ENCODE measurements around the gene DOCK2. TPM values are rescaled to one million over a fixed set of nuclear protein-coding genes. Genes with fewer than 3 reads are reported as not detected.
"Not testable (repeated sequence)": the region's sequence is repeated elsewhere in the genome, so short reads cannot be mapped to it uniquely, and the experiment has no call there.

DOCK2 gene
- total RNA-seq, 1 donor from 2014 or later, result 4.6 TPM

DNA sequence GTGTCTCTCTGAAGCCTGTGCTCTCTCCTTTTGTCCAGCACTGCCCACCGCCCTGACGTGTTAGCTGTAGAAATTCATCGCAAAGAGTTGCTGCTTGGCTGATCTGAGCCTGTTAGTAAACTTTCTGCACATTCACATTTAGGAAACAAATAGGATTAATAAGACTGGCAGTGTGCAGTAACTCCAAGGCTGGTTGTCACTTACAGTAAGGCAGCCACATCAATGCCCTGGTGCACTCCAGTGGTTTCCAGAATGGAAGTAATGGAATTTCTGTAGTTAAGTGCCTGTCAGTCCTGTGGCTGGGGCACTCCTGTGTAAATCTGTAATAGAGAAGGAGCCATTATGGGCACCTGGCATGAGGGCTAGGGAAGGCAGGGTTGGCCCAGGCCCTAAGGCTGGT, 70.6 kb downstream of the DOCK2 start:
- intact Hi-C loops (cut with DNase I), result no loop called here

DNA sequence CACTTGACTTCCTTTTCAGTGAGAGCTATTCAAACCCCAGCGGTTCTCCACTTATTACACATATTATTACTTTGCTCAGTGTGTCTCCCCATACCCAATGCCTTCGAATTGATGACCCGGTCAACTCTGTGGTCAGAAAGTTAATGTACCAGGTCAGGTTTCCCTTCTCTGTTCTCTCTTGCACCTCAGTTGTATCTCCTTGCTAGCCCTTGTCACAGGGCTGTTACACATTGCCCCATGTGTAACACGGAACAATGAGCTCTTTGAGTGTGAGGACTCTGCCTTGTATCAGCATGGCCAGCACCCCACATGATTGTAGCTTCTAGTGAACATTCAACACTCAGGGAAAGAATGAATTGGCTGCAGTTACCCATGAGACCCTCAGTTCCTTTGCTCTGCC, 73.6 kb downstream of the DOCK2 start:
- no peak for DNase-seq (ENCODE audit: low spot score)
- intact Hi-C loops (cut with DNase I), result no loop called here

More for the DNA sequence above, 70.6 kb downstream of the DOCK2 start:
- DNase-seq (ENCODE audit: low spot score), result no peak

DNA sequence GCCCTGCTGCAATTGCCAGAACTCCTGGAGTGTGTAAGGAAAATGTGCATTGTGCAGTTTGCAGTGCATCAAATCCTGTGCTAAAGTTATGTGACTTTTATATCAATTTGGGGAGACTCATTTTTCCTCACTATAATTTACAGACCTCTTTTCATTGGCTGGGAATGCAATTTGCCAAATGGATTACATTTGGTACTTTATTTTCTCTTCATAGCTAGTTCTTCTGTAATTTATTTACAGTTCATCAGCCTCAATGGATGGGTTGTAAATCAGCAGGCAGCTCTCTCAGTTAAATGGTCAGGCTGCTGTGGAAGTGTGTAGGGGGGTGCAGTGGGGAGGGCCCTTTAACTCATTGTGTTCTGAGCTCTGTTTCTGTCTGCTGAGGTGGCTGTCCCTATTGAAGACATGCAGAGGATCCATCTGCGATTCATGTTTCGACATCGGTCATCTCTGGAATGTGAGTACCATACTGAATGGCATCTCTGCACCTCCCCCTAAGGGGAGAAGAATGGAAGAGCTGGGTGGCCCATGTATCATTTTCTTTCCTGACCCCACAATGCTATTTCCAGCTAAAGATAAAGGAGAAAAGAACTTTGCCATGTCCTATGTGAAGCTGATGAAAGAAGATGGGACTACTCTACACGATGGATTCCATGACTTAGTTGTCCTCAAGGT, 74.6 kb downstream of the DOCK2 start:
- no peak for DNase-seq (ENCODE audit: low spot score)
- intact Hi-C loops (cut with DNase I), result no loop called here

DNA sequence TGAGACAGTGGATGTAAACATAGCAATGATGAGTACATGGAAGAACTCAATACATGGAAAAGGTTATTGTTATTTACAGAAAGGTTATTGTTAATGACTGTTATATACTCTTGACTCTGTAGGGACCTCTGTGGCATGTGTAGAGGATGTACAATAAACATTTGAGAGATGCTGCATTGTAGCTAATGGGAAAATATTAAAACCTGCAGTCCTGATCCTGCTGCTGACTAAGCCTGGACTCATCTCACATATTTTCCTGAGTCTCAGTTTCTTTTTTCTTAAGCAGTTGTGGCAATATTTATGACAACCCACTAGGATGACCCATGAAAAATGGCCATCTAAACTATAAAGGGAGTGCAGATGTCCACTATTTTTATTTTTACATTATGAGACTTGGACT, 75.4 kb downstream of the DOCK2 start:
- intact Hi-C loops (cut with DNase I), result no loop called here
- DNase-seq (ENCODE audit: low spot score), result no peak

DNA sequence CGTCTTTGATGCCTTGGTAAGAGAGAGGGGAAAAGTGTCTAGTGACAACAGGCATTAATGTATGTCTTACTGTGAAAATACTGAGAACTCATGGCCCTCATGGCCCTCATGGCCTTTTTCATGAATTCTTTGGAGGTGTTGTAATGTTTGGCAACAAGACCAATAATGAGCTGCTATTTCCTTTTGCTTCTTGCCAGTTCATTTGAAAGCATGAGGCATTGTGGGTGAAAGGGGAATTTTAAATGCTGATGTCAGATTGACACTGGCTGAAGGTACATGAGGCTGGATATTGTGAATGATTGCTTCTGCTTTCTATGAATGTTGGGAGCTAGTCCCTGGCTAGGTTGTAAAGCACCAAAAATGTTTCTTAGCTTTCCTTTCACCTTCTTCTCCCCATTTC, 79.2 kb downstream of the DOCK2 start:
- intact Hi-C loops (cut with DNase I), result no loop called here
- DNase-seq (ENCODE audit: low spot score), result no peak

DNA sequence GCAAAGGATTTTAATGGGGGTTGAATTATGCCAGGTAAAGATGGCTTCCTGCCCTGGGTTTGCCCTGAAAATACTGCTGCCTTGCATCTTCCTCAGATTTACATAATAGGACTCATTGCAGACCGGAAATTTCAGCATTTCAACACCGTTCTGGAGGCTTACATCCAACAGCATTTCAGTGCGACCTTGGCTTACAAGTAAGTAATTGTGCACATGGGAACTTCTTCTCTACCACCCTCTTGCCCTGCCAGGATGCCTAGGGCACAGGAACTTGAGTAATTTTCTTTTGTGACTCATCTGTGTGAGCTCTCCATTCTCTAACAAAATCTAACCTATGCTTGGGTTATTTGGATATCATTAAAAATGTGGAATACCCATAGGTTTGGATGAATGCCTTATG, 80.2 kb downstream of the DOCK2 start:
- no peak for DNase-seq (ENCODE audit: low spot score)
- intact Hi-C loops (cut with DNase I), result no loop called here

DNA sequence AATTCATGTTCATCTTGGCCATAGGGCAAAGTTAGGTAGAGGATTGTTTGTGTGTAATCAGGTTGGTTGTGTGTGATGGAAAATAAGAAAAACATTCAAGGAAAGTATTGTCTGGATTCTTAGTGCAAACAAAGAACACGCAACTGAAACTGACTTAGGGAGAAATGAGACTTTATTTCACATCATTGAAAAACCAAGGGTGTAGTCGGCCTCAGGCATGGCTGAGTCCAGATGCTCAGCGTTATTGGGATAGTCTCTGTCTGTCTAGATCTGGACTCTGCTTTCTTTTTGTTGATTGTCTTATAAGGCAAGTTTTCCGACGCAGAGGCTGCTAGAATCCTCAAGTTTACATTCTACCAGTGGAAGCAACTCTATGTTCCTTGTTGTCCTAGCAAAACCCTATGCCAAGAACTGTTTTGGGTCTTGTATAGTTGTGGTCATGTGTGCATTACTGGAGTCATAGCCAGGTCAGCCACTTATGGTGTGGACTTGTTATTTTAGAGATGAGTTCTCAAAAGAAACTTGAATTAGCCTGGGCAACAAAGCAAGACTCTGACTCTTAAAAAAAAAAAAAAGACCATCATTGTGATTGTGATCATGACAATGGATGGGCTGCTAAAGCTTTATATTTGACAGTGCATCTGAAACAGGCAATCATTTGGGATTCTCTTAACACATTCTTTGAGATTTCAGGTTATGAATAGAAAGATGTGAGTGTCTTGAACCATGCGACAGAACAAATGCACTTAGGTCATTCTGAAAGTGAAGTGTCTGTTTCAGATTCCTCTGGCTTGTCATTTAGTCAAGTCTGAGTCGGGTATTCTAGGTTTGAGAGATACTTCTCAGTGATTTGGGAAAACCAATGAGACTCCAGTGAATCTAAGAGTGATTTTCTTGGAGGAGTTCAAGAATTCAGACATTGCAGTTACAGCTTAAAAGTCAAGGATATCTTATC, 82.6 kb downstream of the DOCK2 start:
- DNase-seq (ENCODE audit: low spot score), result no peak
- intact Hi-C loops (cut with DNase I), result no loop called here

DNA sequence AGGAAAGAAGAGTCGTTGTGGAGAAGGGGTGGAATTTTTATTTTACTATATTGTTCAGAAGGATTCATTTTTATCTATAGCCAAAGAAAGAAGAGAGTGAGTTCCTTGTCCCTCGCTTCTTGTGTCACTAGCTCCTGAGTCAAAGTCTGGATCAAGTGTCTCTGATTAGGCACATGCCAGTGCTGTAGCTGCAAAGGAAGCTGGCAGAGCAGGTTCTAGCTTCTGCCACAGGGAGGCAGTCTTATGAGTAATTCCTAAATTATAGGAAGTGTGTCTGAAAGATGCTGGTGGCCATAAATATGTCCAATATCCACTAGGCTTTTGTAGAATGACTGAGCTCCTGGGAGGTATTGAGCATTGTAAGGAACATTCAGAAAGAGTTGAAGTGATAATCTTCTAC, 84.7 kb downstream of the DOCK2 start:
- DNase-seq (ENCODE audit: low spot score), result no peak
- intact Hi-C loops (cut with DNase I), result no loop called here

DNA sequence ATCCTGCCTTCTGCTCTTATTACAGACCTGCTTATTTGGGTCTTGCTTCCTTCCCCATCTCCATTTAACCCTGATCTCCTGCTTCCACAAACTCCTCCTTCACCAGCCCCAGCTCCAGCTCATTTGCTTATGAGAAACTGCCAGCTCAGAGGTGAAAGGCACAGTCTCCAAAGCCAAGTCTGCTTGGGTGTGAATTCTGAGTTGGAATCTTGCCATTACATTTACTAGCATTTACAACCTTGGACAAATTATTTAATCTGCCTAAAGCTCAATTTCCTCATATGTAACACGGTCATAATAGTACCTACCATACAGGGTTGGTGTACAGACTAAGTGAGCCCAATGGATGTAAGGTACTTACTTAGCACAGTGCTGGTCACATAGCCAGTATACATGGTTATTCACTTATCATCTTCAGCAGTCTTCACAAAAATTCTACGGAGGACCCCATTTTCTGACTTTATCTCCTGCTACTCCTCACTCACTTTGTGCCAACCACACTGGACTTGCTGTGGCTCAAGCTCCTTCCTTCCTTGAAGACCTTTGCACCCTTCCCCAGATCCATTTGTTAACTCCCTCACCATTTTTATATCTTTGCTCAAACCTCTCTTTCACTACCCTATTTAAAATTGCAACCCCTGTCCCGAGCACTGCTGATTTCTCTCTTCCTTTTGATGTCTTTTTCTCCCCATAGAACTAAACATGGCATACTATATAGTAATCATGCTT, 86.2 kb downstream of the DOCK2 start:
- no peak for DNase-seq (ENCODE audit: low spot score)
- intact Hi-C loops (cut with DNase I), result no loop called here

DNA sequence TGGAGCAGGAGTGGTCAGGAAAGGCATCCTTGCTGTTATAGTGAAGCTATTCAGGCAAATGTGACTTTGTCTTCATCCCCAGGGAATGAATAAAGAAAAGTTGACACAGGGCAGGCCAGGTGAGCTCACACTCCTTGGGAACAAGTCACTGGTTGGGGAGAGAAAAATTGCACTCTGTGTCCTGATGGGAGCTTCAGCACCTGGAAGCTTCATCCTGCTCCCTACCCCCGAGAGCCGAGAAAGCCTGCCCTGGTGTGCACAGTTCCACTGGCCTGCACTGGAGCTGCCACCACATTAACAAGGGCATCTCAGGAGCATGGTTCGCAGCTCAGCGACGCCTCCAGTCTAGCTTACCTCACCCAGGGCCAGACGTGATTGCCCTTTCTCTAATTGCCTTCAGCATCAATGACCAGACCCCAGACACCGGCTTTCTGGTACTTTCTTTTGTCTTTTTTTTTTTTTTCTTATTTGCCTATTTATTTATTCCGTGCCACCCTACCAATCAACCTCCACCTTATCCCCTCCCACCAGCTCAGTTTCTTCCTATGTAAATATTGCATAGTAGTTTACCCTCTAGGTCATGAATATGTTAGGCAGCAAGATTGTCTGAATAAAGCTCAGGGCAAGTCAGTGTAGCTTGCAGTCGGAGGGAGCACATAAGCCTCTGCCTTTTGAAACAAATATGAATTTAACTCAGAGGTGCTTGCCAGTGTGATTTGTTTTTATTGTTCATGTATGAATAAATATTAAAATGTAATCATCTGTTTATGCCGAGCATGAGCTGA, 87.4 kb downstream of the DOCK2 start:
- no peak for DNase-seq (ENCODE audit: low spot score)
- intact Hi-C loops (cut with DNase I), result no loop called here

DNA sequence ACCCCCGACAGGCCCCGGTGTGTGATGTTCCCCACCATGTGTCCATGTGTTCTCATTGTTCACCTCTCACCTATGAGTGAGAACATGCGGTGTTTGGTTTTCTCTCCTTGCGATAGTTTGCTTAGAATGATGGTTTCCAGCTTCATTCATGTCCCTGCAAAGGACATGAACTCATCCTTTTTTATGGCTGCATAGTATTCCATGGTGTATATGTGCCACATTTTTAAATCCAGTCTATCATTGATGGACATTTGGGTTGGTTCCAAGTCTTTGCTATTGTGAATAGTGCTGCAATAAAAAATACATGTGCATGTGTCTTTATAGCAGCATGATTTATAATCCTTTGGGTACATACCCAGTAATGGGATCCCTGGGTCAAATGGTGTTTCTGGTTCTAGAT, 88.6 kb downstream of the DOCK2 start:
- intact Hi-C loops (cut with DNase I); DNase-seq (ENCODE audit: low spot score): not testable (repeated sequence)

DNA sequence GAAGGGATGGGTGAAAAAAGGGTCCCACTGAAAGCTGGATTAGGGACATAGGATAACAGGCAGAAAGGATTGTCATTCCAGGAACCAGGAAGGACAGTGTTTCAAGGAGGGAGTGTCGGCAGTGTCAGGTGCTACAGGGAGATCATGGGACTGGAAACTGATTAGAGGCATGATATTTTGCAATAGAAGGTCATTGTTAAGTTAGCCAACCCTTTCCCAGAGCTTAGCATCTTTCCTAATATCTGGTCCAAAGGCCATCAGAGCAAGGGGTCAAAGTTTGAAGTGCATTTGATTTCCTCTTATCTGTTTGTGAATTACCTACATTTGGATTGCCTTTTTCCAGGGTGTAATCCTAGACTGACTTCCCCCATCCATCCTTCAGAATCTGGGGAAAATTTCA, 91.3 kb downstream of the DOCK2 start:
- no peak for DNase-seq (ENCODE audit: low spot score)
- intact Hi-C loops (cut with DNase I), result no loop called here

DNA sequence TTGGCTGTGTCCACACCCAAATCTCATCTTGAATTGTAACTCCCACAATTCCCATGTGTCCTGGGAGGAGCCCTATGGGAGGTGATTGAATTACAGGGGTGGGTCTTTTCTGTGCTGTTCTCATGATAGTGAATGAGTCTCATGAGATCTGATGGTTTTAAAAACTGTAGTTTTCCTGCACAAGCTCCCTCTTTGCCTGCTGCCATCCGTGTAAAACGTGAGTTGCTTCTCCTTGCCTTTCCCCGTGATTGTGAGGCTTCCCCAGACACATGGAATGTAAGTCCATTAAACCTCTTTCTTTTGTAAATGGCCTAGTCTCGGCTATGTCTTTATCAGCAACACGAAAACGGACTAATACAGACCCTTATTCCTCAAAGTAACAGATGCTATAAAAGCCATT, 94.1 kb downstream of the DOCK2 start:
- DNase-seq (ENCODE audit: low spot score), result no peak
- intact Hi-C loops (cut with DNase I), result no loop called here

DNA sequence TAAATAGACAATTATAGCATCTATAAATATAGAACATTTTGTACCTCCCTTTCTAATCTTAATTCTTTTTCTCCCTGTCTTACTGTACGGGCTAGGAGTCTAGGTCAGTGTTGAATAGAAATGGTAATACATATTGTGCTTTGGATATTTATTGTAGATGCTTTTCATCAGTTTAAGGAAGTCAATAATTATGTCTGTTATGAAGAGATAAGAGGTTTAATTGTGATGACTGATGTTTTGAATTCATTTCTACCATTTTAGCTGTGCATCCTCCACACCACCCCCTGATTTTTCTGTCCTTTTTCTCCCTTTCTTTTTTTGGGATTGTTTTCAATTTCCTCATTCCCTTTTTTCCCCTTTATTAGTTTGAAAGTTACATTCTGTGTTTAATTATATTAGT, 95.8 kb downstream of the DOCK2 start:
- DNase-seq (ENCODE audit: low spot score), result no peak
- intact Hi-C loops (cut with DNase I), result no loop called here

DNA sequence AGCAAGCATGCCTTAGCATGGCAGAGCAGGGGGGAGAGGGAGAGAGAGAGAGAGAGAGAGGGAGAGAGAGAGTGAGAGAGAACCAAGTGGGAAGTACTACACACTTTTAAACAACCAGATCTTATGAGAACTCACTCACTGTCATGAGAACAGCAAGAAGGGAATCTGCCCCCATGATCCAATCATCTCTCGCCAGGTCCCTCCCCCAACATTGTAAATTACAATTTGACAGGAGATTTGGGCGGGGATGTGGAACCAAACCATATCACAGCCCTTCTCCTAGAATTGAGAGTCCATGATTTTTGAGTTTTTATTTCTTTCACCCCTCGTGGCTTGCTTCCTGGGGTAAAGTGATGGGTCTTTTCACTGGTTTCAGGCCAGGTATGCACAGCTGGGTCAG, 98.8 kb downstream of the DOCK2 start:
- DNase-seq (ENCODE audit: low spot score), result no peak
- intact Hi-C loops (cut with DNase I), result no loop called here

DNA sequence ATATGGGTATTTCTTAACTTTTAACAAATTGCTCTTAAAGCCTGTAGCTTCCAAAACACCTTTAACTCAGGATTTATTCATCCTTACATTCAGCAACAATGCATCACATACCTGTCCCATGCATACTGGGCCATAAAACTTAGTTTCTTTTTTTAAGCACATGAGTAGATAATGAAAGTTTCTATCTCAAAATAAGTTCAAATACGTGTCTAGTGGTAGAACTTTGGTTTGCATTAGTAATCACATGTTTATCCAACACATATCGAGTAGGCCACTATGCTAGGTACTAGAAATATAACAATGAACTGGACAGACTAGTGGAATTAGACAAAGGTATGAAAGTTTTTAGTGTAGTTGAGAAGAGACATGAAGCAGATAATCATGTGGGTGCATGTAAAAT, 99.6 kb downstream of the DOCK2 start:
- intact Hi-C loops (cut with DNase I), result no loop called here
- DNase-seq (ENCODE audit: low spot score), result no peak

DNA sequence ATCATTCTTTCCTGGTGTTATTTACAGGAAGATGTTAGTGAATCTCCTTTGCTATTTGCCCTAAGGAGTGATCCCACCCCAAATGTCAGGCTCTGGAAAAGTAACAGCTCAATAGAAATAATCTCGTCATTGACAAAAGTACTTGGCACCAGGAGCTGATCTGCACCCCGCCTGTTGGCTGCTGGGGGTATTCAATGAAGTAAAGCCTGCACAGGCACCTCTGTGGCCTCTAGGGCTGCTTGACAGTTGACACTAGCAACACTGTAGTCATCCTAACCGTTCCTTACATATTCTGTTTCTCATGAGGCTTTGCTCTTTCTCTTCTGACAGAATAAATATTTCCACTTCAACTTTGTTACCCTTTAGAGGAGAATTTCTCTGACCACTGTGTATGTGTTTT, 103.4 kb downstream of the DOCK2 start:
- intact Hi-C loops (cut with DNase I), result no loop called here
- DNase-seq (ENCODE audit: low spot score), result no peak

DNA sequence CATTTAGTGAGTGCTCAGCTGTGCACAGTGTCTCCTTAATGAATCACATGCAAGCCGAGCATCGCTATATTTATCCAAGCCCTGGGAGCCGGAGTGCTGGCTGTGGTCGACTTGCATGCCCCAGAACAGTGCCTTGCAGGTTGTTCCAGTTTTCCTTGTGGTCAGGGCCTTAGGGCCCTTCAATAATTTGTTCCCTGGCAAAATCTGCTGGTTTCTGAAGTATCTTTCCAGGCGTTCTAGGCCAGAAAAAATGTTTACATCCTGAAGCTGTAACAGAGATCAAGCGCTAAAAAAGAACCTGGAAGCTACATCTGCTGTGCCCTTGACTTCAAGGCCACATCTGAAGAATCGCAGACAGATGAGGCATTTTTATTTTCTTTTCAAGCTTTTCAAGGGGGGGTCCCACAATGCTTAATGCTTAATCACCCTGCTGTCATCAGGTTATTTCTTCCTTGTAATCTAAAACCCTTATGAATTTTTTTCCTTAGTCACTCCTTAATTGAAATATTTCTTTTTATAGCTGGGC, 105.8 kb downstream of the DOCK2 start:
- intact Hi-C loops (cut with DNase I), result no loop called here

DNA sequence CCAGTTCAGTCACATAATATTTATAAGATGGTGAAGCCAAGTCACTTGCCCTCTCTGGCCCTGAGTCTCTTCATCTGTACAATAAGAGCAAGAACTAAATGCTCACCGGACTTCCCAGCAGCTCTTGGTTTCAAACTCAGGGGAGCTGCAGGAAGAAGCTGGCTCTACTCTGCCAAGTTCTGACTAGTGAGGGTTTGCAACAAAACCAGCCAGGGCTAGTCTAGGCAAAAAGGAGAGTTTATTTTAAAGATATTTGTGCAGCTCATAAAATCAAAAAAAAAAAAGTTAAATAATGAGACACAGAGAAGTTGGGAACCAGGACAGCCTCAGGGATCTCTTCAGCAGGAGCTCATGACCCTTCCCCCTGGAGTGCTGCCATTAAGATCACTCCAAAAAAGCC, 107.3 kb downstream of the DOCK2 start:
- DNase-seq (ENCODE audit: low spot score), result no peak
- intact Hi-C loops (cut with DNase I), result no loop called here

More for the DNA sequence above, 105.8 kb downstream of the DOCK2 start:
- DNase-seq (ENCODE audit: low spot score), result no peak
